Measurements from ENCODE around the gene HPS4.
A peak's percentile ranks its signal among the peaks of the same experiment; 100 is the strongest.
"Not testable (repeated sequence)": the region's sequence is repeated elsewhere in the genome, so short reads cannot be mapped to it uniquely, and the experiment has no call there.

Gene HPS4

DNA sequence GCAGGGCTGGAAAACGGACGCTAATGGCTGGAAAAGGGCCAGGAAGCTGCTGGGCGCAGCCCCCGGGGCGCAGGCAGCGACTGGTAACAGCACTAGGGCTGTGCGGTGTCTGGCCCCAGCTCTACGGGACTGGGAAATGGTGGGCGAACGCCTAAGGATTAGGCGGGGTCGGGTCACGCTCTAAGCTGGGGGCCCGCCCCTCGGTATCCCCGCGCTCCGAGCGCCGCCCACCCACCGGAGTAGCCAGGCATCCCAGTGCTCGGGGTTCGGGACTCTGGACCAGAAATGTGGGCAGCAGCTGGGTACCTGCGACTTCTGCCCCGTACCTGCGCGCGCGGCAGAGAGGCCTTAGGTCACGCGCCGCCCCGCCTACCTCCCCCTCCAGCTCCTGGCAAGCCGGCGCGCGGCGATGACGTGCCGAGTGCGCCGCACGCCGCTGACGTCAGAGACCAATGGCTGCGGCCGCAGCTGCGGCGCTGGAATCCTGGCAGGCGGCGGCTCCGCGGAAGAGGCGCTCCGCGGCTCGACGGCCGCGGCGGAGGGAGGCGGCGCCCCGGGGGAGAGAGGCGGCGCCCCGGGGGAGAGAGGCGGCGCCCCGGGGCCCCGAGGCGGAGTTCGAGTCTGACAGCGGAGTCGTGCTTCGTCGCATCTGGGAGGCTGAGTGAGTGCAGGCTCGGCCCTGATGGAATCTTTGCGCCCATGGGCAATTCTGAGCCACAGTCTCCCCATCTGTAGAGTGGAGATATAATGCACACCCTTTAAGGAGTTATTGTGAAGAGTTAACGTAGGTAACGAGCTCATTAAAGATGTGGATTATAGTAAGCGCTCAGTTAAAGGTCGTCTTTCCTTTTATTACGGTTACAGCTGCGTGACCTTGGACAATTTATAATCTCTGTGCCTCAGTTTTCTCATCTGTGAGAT lies at the start of gene HPS4, which contains the start of gene SRRD:
Gene HPS4 (minus strand): TSS at position 345 of the 921 bp plus-strand sequence. CDS start 2,021 bp downstream, outside the sequence.
Gene SRRD (plus strand): TSS at position 439 of the 921 bp plus-strand sequence. CDS start 14 bp downstream, at position 453.
- peak; percentile 90 to 91 for DNase-seq

DNA sequence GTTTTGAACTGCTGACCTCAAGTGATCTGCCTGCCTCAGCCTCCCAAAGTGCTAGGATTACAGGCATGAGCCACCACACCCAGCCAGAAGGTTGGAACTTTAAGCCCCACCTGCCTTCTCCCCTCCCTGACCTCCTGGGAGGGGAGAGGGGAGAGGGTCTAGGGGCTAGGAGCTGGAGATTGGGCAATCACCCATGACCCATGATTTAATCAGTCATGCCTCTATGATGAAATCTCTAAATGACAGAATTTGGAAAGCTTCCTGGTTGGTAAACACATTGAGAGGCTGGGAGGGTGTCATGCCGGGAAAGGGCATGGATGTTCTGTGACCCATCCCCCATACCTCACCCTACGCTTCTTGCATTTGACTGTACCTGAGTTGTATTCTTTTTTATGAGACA lies 45.8 kb upstream of the HPS4 start:
- no peak for DNase-seq

DNA sequence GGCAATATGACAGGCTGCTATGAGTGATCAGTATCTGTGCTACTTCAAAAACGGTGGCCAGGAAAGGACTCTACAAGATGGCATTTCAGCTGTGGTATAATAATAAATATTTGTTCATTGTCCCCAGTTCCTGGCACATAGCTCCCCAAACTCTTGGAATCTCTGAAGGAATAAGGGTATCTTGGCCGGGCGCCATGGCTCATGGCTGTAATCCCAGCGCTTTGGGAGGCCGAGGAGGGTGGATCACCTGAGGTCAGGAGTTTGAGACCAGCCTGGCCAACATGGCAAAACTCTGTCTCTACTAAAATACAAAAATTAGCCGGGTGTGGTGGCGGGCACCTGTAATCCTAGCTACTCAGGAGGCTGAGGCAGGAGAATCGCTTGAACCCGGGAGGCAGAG lies 44.9 kb upstream of the HPS4 start:
- not testable (repeated sequence) for DNase-seq

DNA sequence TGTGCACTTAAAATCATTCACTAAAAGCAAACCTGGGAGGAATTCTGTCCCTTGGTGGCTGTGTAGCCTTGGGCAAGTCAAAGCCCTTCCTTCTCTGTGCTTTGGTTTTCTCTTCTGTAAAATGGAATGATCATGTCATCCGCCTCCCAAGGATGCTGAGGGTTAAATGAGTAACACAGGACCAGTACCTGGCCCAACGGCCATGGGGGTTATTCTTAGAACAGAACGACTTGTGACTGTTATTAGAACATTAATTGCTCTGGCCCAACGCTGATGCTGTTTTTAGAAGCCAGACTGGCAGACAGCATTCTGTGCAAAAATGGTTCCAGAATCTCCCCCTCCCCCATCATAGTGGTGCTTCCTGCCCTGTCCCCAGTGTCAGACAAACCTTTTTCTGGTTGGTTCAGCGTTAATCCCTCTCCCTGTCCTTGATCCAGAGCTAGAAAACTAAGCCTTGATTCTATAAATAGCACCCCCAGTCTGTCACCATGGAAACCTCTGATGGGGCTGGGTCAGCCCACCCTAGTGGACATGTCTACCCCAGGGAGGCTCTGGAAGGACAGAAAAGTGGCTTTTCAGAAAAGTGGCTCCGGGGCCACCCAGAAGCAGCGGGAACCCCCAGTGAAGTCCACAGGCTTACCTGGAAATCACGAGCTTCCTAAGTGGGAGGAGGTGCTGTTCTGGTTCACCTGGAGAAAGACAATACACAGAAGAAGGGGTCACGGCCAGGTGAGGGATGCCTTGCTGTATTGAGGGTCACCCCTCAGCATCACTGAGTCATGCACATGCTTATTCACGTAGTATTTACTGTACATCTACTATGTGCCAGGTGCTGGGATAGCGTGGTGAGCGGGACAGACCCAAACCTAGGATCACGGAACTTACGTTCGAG lies 44.2 kb upstream of the HPS4 start:
- no peak for DNase-seq

DNA sequence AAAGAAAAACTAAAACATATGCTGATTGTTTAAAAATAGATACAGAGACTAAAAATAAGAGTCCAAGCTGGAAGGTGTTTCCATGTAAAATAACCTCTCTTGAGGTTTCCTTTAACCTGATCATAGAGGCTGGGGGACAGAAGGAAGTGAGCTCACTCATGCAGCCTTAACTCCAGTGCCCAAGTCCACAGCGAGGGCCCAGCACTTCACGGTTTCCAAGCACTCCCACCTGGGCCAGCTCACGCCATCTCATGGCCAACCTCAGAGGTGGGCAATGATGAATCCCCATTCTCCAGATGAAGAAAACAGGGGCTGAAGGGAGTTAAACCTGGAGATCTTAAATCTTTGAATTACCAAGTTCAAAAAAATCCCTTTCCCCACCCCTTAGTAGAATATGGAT lies 43.6 kb upstream of the HPS4 start:
- no peak for DNase-seq

DNA sequence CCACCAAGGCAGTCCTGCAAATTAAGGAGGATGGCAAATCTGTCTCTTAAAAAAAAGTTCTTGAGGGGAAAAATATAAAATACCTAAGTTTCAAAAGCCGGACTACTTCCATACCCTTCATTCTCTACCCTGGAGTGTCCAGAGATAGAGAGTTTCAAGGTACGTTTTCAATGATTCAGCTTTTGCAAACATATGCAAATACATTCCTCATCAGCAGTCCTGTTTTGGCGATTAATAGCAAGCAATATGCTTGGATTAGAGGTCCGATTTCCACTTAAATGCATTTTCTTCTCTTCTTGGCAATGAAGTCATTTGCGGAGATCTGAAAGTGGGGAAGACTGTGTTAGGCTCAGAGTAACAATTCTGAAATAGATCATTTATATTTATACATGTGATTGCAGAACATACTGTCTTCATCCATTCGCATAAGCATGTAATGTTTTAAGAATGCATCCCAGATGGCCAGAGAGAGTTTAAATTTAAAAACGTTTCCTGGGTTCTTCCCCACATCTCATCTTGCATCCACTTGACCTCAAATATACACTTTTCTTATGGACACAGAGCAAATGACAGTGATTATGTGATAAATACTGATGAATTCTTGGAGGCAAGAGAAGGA lies 42.5 kb upstream of the HPS4 start:
- DNase-seq = no peak

DNA sequence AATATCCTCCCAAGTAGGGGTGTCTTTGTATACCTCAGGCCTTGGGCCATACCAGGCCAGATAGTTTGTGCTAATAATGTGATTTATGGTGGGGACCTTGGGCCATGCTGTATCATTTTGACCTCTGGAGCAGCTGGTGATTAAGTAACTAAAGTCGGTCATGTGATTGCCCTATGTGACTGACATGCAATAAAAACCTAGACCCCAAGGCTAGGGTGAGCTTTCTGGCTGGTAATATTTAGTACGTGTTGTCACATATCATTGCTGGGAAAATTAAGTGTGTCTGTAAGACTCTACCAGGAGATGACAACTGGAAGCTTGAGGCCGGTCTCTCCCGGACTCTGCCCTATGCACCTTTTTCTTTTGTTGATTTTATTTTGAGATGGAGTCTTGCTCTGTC lies 41.3 kb upstream of the HPS4 start:
- DNase-seq = no peak

DNA sequence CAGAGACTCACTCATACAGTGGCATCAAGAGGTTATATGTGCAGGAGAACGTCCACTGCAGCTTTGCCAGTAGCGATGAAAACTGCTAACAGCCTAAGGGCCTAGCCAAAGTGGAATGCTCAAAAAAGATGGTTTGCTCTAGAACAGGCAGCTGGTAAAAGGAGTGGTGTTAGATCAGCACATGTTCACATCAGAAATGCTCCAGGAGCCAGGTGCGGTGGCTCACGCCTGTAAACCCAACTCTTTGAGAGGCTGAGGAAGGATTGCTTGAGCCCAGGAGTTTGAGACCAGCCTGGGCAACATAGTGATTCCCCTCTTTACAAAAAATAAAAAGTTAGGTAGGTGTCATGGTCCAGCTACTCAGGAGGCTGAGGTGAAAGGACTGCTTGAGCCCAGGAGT lies 39.0 kb upstream of the HPS4 start:
- no peak for DNase-seq

DNA sequence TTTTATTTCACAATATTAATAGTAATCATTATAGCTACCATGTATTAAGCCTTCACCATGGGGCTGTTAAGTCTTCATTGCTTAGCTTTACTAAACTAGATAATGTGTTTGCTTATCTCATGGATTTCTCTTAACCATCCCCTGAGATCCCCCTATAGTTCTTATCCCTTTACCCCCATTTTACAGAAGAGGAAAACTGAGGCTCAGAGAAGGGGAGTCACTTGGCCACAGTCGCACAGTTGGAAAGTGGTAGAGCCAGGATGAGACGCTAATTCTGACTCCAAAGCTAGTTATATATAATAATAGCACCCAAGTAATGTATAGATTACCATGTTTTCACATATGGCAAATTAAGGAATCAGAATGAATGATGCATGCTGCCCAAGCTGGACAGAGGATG lies 38.4 kb upstream of the HPS4 start:
- DNase-seq = no peak

DNA sequence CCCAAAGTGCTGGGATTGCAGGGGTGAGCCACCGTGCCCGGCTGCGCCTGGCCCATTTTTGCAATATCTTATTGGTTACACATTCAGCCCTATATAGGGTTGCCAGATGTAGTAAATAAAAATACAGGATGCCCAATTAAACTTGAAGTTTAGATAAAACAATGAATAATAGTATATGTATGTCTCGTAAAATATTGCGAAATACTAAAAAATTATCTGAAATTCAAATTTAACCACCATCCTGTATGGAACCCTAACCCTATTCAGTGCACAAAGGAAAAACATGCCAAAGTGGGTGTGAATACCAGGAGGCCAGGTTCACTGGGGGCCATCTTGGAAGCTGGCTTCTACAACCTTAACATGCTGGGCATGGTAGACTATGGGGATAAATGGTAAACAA lies 33.8 kb upstream of the HPS4 start:
- DNase-seq = no peak

DNA sequence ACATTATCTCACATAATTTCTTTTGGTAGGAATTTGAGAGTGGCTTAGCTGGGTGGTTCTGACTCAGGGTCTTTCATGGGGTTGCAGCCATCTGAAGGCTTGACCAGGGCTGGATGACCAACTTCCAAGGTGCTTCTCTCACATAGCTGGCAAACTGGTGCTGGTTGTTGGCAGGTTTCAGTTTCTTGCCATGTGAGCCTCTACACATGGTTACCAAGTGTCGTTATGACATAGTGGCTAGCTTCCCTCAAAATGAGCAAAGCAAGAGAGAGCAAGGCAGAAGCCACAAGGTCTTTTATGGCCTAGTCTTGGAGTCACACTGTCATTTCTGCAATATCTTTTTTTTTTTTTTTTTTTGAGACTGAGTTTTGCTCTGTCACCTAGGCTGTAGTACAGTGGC lies 32.9 kb upstream of the HPS4 start:
- DNase-seq = no peak

DNA sequence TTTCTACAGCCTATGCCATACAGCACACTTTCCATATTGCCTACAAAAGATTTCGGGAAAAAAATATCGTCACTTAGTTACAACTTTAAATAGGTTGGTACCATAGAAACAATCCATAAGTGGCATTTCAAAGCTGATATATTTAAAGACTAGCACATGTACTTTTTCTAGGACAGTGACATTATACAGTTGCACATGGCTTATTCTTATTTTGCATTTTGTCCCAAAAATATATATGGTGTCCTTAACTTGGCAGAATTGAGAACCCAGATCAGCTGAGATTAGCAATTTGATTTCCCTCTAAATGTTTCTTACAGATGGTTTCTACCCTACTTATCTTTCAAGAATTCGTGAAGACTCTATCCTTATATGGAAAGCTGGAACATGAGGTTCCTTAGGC lies 32.3 kb upstream of the HPS4 start:
- no peak for DNase-seq

DNA sequence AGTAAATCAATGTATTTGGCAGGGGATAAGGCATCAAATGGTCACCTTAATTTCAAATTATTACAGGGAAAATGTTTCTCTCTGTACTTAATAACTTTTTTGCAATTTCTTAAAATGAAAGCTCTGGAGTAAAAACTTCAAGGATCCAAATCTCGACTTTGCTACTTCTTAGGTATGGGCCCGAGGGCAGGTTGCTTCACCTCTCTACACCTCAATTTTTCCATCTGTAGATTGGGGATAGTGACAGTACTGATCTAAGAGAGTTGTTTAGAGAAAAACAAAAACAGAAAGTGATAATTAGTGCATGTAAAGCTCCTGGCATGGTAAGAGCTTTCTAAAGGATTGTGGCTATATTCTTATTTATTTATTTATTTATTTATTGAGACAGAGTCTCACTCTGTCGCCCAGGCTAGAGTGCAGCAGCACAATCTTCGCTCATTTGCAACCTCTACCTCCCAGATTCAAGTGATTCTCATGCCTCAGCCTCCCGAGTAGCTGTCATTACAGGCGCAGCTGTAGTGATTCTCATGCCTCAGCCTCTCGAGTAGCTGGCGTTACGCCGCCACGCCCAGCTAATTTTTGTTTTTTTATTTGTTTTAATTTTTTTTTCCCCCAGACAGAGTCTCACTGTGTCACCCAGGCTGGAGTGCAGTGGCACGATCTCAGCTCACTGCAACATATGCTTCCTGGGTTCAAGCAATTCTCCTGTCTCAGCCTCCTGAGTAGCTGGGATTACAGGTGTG lies 31.0 kb upstream of the HPS4 start:
- no peak for DNase-seq

DNA sequence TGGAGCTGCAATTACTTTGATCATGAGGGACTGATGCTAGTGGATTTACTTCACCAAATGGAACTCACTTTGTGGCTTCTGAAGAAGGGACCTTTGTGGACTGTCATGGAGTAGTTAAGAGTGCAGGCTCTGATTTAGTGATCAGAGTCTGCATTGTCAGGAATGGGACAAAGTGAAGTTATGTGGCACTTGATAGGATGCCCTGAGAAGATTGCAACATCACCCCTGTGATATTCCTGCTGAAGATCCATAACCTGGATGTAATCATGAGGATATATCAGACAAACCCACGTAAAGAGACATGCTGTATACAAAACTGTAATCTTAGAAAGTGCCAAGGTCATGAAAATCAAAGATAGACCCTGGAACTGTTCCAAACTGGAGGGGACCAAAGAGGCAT lies 30.3 kb upstream of the HPS4 start:
- no peak for DNase-seq

DNA sequence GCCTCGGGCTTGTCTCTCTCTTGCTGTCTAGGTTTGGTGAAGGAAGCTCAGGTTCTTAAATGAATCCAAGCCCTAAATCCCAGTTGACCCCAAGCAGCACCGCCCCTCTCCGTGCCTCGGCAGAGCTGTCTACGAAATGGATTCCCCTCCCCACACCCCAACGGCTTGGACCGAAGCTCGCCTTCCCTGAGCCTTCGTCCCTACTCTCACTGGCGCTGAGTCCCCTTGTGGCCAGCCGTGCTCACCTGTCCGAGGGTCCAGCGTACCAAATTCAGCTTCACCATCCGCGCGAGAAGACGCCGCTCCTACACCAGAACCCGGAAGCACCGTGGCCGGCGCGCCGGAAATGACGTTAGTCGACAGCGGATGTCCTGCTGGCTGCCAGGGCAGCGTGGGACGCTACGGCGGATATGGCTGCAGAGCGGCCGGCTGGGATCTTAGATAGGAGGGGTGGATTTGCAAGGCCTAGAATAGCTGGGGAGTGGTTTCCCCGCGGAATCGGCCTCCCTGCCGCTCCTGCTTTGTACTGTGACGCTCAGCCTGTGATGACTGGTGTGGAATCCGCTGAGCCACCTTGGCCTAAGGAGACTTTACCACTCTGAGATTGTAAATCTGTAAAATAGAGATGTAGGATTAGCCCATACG lies 28.7 kb upstream of the HPS4 start, which contains the start of gene TFIP11:
Gene TFIP11 (minus strand): TSS at position 325 of the 645 bp plus-strand sequence. CDS start 2,201 bp downstream, outside the sequence.
- DNase-seq = peak; percentile 92 to 95

DNA sequence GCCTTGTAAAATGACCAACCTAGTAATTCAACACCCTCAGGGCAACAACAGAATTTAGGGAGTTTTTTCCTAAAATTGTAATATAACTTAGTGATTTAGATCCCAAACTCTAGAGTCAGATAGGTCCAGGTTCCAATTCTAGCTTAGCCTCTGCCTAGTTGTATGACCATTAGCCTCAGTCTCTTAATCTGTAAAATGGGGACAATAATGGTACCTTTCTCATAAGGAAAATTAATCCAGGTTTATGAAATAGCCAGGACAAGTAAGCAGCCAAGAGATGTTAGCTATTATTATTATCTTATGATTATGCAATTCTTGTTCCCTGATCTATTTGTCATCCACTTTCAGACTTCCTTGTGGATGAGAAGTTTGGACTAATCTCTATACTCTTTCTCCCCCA lies 24.6 kb upstream of the HPS4 start:
- DNase-seq = no peak

DNA sequence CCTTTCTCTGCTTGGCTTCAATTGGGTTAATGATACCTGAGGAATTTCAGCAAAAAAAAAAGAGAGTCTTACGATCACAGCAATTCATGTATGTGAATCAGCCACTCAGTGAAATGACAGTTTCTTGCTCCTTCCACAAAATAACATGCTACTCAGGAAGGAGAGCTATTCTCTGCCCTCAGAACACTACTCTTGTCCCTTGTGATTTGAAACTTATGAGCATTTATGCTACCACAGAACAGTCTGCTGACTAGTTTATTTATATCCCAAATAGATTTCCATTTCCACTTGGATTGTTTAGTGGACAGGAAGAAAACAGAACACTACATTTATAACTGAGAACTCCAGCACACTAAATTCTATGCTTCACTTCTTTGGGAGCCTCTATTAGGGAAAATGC lies 20.2 kb upstream of the HPS4 start:
- DNase-seq = no peak

DNA sequence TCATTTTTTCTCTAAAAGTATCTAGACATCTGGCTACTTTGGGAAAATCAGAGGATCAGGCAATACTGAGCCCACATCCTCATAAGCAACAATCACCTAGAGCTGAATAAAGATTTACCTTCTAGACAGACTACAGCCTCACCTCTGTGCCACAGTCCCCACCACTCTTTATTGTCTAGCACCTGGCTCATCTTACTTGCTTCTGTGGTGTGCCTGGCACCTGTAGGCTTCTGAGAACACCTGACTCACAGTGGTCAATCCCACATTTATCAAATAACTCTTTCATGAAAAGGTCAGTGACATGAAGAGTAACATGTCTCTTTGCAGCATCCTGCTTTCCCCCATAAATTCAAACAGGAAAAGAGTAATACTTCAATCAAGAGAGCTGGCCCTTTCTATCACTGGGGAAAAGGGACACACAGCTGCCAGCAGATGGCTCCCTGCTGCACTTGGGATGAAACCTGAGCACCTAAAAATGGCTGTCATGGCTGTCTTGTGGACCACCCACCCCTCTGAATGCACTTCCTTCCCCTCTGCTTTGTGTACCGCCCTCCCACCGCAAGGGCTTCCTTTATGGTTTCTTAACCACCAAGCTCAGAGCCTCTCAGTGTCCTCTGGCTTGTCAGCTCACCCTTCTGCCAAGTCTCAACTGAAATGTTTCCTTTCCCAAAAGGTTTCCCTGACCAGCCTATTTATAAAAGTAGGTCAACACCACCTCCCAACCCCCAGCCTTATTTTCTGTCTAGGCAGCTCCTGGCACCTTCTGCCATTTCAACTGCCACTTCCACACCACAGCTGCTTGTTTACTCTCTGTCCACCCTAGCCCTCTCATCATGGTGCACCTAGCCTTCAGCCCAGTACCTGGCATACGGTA lies 19.3 kb upstream of the HPS4 start:
- DNase-seq = peak; percentile 20

DNA sequence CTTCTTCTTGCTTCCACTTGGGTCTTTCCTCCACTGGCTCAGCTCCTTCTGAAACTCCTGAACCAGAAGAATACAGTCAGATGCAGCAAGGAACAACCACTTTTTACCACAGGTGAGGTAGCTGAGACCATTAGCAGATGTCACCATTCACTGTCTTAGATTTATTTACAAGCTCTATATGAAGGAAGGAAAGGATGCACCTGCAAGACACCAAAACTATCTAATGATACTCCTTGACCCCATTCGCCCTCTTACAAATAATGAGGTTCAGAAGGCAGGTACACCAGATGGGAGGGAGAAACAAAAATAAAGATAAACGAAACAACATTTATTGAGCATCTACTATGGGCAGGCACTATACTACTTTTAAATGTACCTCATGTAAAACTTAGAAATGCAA lies 18.4 kb upstream of the HPS4 start:
- no peak for DNase-seq

DNA sequence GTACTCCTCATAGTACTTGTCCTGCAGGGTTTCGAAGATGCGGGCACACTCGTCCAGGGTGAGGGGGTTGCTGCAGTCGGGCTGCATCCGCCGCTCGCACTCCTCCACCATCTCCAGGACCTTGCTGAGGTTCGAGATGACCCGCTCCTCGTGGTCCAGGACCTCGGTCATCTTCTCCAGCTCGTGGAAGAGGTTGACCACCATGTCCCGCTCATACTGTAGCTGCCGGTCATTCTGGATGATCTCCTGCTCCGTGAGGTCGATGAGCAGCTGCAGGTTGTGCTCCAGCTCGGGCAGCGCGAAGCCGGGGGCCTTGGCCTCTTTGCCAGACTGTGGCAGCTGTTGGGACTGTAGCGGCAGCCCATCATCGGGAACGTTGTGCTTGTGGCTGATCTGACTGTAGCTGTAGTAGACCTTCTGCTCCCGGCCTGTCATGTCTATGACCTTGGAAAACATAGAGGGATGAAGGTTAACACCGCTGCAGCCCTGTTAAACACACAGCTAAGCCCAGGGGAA lies 15.7 kb upstream of the HPS4 start:
- DNase-seq = no peak

DNA sequence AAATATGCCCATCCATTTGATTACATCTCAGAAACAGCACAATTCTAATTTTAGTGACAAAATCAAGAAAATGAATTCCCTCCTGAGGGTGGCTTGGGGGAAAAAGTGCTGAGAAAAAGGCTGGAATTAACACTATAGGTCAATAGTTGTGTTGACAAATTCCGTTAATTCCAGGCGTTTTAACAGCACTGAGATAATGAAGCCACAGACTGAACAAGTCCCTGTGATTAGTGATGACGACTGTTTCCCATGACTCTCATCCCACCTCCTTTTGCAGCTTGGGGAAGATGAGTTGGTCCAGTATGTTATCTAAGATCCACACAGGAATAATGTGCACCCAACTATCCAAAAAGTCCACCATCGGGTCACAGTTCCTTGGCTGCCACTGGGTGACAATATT lies 12.9 kb upstream of the HPS4 start:
- no peak for DNase-seq

Data from stimulated activated CD4-positive, alpha-beta T cell treated with anti-CD3 and anti-CD28 coated beads, Interleukin-2, amount 100 ng/mL, for 48 hours (primary cell).